Activated T-helper 1 cell treated with Interleukin-2 at 50 U/mL for 16 hours (primary cell): Measurements from ENCODE around the gene FAR2.
"Not testable (repeated sequence)": the region's sequence is repeated elsewhere in the genome, so short reads cannot be mapped to it uniquely, and the experiment has no call there.

Experiments used
- DNase-seq: peaks from one replicate; pipeline ENCODE4 v3.0.0-alpha.2; 2020; ENCODE audit warnings: low read depth

The FAR2 gene

DNA sequence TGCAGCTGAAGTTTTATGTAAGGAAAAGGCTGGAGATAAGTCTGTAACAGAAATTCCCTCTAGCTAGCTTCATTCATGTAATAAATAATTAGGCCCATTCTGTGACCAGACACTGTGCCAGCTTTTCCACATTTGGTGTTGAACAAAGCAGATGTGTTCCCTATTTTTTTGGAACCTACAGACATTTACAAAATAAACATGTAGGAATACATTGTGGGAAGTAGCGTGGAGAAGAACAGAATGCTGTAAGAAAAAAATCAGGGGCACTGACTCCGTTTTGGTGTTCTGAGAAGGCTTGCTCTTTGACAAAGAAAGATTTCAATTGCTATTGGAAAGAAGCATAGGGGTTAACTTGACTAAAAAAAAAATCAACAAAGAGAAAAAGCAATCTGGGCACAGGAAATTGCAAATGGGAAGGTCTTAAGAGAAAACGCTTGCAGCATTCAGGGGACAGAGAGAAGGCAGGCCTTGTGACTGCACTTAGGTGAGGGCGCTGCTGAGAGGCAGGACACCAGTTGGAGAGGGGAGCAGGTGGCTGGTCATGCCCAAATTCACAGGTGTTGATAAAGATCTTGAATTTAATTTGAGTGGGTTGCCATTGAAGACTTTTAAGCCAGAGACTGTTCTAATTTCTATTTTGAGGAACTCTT, 4.0 kb downstream of the FAR2 start:
- DNase-seq = no peak

DNA sequence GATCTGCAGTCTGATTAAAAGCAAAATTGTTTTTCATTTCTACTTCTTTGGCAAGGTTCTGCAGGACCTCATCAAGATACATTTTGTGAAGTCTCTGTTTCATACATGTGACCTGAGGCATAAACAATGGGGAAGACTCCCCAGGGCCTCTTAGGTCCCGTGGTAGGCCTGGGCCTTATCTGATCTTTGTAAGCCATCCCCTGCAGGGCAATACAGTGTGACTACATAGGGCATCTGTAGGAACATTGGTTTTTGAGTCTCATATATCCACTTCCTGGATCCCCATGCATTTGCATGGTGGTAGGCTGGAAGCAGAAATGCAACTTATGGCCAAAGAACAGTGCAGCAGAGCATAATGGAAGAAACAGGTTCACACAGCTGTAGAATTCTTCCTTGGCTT, 6.0 kb downstream of the FAR2 start:
- no peak for DNase-seq

DNA sequence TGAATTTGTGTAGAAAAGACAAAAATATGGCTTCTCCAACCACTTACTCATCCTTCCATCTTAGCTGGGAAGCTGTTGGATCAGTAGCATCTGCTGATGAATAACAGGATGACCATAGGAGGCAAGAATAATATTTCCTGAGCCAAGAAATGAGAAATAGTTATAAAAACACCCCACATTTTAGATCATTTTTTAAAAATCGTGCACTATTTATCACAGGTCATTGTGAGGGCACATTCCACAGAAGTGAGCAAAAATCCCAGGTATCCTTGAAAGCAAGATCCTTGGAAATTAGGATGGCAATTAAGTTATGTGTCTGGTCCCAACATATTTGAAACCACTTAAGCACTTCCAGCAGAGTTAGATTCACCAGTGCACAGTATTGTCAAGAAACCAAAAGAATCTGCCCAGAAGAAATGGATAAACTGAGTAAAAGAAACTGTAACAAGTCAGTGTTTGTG, 8.4 kb downstream of the FAR2 start:
- DNase-seq = no peak

DNA sequence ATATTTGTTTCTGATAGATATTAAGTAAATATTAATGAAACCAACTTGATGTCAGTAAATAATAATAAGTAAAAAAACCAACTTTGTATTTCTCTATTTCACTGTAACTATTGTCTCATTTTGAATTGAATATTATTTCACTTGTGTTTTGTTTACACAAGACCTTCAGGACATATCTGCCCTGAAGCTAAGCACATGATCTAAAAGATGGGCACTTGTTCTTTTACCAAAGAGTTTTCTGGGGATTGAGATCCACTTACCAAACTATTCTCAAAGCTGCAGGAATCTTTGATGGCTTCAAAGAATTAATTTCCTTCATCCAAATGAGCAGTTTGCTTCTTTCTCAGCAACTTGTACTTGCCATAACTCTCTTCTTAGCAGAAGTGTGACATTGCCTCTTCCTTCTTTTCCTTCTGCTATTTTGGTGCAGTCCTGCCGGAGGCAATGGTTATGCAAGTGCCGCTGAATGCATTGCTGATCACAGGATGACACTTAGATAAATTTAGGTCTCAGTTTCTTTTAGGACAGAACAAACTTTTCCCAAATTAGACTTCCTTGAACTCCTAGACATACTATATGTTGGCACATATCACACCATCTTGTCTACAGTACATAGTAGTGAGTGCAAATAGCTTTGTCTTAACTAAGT, 9.2 kb downstream of the FAR2 start:
- DNase-seq = no peak

DNA sequence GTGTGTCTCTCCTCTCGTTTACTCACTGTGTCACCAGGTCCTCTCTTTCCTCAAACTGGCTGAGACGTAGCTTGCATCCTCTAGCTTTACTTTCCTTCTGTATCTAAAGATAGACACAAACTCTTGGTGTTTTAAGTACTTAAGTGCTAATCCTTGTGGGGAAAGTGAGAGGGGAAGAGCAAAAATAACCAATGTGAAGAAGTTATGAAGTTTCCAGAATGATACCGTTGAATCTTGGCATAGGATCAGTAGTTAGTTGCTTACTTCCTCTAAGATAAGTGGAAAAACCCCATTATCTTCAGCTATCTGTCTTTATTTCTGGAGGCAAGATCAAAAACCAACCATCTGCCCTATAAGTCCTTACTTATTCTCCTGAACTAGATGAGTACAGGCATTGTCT, 10.6 kb downstream of the FAR2 start:
- no peak for DNase-seq

DNA sequence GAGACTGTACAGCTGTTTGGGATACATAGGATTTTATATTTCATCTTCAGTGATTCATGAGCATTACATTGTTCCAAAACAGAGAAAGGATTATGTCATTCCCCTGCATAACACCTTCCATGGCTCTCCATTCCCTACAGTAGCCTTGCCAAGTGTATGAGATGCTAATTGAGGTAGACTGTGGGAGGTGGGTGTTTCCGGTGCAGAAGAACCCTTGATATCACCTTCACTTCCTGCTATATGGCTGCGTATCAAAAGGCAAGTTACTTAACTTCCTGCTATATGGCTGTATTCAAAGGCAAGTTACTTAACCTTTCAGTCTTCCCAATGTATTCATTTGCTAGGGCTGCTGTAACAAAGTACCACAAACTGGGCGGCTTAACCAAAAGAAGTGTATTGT, 11.2 kb downstream of the FAR2 start:
- DNase-seq = no peak

DNA sequence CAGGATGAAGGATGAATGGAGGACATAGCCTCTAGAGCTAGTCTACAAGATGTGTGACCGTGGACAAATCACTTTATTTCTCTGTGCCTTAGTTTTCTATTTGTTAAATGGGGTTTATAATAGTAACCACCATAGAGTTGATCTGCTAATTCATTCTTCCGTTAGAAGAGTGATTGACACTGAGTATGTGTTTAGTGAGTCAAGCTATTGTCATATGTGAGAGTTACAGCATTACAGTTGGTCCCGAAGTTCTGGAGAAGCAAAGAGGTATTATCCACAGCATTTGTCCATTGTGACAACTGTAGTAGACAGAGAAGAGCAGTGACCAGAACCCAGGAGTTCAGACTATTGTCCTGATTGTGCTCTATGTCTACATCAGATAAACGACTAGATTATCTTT, 14.1 kb downstream of the FAR2 start:
- DNase-seq = no peak

DNA sequence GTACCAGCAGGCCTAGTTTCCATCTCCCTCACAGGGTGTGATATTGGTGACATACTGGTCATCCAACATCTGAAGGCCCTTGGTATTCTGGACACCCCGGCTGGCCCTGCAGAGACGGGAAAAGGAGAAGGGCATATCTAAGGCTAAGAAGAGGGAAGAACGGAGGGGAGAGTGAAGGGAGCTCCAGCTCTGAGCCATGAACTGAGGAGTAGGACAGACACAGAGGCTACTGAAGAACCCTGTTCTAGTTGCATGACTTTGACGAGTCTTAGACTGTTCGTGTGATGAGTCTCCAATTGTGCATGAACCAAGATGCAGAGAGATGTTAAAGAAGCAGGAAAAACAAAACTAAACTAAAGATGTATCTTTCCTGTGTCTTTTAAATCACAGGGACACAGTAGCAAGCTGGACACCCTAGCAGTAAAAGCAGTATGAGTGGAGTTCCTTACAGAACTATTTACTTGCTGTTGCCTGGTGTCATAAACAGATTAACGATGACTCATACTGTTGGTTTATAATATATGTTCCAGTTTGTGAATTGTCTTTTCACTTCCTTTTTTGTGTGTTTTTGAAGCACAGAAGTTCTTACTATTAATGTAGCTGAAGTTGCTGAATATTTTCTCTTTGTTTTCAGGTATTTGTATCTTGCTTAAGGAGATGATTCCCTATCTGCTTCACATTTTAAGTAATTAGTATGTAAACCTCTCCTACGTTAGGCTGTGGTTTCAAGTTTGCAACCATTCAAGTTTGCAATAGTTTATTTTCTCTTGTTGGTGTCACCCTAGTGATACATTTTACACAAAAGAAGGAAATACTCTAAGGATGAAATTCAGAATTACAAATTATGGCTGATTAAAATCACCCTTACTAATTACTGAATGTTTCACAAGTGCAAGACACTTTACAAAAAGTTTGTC, 15.7 kb downstream of the FAR2 start:
- DNase-seq = no peak

DNA sequence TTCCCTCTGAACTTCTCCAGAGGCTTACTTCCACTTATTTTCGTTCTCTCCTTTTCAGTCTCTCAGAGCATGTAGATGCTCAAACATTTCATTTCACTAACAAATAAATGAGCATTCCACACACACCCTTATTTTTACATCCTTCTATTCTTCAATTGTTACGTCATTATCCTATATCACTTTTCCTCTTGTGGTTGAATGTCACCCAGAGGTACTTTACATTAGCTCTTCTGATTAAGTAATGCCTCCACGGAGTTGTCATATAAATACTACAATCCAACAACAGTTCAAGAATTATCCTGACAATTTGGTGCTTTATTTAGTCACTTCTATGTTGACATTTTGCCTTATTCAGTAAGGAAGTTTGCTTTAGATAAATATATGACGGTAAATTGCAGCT, 18.4 kb downstream of the FAR2 start:
- no peak for DNase-seq

DNA sequence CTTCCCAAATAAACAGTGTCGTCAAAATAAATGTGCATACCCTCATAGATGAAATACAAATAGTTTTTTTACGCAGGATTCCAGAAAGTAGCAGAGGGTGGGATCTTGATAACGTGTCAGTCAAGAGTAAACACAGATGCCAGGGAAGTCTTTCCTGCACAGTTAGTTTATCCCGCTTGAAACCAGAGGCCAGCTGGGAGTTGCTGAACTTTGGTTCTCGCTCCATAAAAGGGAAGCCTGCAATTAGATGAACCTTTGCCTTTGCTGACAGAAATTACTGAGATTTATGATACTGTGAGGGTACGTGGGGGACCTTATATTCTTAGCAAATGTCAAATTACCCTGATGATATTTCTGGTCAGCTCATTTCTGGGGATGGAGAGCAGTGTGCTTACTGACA, 18.9 kb downstream of the FAR2 start:
- no peak for DNase-seq

DNA sequence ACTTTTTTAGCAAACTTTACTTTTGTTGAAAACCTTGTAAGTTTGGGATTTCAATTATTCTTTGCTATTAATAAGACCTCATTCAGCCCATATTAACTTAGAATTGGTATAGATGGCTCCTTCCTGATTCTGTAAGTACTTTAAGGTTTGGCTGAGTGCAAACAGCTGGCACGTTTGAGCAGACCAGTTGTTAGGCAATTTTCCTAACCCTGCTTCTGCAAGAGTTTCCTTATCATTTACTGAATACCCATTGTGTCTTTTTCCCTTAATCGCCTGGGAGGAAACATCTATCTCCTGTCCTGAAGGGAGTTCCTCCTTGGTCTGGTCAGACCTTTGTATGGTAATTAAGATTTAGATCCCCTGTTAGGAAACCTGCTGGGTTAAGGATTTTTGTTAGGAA, 20.9 kb downstream of the FAR2 start:
- DNase-seq = not testable (repeated sequence)

DNA sequence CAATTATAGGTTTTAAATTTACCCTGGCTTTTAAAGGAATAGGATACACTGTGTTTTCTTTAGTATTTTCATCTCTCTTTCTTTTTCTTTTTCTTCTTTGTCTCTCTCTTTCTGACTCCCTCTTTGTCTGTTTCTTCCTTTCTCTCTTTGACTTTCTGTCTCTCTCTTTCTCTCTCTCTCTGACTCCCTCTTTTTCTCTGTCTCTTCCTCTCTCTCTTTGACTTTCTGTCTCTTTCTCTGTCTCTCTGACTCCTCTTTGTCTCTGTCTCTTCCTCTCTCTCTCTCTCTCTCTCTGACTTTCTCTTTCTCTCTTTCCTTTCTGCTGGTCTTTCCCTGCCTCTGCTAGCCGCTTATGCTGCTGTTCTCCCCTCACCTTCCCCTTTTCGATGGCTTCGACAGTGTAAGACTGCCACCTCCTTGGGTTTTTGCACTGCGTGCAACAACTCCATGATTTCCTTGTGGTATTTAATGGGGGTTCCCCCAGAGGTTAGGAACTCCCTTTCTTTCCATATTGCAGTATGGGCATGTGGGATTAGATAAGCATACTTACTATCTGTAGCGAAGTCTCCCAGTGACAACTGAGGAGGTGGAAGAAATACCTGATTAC, 21.5 kb downstream of the FAR2 start:
- DNase-seq = not testable (repeated sequence)

DNA sequence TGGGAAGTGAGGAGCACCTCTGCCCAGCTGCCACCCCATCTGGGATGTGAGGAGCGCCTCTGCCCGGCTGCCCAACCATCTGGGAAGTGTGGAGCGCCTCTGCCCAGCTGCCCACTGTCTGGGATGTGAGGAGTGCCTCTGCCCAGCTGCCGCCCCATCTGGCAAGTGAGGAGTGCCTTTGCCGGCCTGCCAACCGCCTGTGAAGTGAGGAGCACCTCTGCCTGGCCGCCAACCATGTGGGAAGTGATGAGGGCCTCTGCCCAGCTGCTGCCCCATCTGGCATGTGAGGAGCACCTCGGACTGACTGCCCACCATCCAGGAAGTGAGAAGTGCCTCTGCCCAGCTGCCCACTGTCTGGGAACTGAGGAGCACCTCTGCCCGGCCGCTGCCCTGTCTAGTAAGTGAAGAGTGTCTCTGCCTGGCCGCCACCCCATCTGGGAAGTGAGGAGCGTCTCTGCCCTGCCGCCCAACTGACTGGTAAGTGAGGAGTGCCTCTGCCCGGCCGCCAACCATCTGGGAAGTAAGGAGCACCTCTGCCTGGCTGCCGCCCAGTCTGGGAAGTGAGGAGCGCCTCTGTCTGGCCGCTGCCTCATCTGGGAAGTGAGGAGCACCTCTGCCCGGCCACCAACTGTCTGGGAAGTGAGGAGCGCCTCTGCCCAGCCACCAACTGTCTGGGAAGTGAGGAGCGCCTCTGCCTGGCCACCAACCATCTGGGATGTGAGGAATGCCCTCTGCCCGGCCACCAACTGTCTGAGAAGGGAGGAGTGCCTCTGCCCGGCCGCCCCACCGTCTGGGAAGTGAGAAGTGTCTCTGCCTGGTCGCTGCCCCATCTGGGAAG, 22.6 kb downstream of the FAR2 start:
- no peak for DNase-seq

DNA sequence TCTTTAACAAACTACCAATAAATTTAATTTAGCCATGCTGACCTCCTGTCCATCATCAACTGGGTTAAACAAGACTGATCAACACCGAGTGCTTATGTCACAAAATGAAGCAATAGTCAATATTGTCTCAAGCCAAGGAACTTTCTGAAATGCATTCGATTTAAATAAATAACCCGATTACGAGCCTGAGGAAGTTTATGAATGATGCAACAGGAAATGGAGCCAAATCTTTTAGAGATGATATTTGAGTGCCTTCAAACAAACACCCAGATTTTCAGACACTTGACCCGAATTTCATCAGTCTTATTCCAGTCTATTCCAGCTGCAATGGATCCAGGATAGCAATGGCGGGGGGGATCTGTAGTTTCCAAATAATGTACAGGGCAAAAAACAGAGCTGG, 27.9 kb downstream of the FAR2 start:
- no peak for DNase-seq

DNA sequence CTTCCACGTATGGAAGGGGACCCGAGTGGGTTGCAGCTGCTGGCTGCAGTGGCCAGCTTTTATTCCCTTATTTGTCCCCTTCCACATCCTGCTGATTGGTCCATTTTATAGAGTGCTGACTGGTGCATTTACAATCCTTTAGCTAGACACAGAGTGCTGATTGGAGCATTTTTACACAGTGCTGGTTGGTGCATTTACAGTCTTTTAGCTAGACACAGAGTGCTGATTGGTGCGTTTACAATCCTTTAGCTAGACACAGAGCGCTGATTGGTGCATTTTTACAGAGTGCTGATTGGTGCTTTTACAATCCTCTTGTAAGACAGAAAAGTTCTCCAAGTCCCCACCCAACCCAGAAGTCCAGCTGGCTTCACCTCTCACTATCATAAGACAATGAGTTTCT, 33.2 kb downstream of the FAR2 start:
- DNase-seq = not testable (repeated sequence)

DNA sequence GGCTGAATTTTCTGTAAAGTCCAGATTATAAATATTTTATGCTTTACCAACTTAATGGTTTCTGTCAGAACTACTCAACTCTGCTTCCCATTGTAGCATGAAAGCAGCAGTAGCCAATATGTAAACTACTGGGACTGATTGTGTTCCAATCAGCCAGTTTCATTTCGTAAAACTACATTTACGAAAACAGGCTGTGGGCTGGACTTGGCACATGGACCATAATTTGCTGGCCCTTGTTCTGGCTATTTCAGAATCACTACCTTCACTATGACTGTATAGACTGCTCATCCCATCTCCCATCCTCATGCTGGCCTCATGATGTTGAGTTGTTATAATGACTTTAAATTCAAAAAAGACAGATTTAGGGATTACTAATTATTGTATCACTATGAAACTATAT, 38.7 kb downstream of the FAR2 start:
- DNase-seq = no peak

DNA sequence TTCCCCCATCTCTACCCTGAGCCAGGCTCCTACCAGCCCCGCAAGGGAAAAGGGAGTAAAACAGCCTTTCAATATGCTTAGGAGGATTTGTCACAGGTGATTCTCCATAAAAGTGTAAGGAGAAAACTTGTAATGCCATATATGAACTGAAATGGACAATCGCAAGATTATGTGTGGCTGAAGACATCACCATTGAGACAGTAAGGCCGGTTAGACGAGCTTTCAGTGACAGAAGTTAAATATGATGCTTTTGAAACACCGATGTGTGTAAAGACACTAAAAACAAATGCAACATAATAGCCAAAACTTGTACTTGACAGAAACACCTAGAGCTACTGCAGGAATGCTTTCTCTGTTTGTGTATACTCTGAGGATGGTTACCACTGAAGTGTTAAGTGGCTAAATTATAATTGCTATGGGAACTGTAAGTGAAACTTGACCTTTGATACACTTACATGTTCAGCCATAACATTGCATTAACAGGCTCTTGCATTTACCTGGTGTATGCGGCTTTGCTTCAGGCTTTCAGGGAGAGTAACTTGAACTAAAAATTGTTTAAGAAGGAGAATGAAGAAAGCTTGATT, 42.3 kb downstream of the FAR2 start:
- DNase-seq = no peak

DNA sequence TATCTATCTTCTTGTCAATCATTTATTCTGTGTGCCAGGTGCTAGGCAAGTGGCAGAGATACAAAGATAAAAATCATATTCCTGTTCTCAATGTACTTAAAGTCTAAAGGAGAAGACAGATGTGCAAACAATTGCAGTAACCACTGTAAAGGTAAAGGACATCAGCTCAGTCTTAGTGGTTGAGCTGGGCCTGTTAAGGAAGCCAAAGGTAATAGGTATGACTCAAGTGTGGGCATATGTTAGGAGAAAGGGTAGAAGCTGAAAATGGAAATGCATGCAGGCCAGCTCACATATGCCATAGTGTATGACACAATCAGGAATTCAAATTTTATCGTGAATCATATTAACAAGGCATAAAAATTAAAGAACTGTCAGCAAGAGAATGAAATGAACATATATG, 49.8 kb downstream of the FAR2 start:
- no peak for DNase-seq

DNA sequence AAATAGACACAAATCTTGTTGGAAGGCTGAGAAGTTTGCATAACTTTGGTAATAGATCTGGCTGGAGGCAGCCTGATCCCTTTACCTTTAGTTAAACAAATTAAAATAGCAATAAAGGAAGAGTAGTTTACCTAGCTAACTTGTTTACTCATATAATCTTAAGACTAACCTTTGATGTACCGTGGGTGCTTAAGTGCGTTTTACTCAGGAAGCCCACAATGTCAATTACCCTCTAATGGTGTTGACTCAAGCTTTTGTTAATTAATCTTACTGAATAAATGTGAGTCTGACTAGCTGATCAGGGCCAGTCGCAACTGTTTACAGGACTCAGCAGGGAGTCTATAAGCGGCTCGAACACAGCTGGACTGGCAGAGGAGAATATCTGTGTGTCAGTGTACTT, 51.5 kb downstream of the FAR2 start:
- DNase-seq = no peak

DNA sequence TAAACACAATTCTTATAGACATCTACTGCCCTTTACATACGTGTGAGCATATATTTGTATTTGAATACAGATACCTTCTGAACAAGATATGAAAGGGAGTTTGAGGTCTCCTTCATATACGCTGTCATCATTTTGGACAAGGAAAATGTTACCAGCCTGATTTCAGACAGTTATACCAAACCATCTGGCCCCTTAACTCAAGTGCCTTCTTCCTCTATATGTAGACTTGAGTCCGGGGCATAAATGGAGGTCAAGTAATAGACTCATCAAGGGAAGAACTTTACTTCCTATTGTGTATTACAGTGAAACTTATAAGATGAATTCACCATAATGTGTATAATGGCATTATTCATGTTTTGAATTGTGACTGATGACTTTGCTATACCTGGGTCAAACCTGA, 52.2 kb downstream of the FAR2 start:
- no peak for DNase-seq

DNA sequence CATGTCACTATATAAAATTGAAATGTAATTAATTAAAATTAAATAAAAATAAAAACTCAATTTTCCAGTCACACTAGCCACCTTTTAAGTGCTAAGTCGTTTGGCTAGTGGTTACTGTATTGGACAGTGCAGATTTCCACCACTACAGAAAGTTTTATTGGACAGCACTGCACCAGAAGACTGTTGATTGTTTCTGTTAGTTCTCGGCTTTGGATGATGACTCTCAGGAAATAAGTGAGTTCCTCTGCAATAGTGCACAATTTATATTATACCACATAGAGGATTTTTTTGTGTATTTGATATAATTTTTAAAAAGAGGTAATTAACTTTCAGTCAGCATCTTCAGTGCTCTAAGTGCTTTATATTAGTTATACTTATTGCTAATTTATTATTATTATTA, 52.7 kb downstream of the FAR2 start:
- no peak for DNase-seq
